Keratinocyte (primary cell): ENCODE measurements around the gene TPRN. TPM values are rescaled to one million over a fixed set of nuclear protein-coding genes. Genes with fewer than 3 reads are reported as not detected.

Experiments used
- DNase-seq: peaks from one replicate; pipeline ENCODE4 v3.0.0-alpha.2; 2011; ENCODE audit warnings: low read depth, missing footprints, low spot score
- FAIRE-seq: peaks from 2 replicates; lab custom pipeline; 2011; peaks lifted over from hg19 to GRCh38; lab: Jason Lieb, UNC
- H2AFZ ChIP-seq: 2 replicates; pipeline ENCODE4 v1.6.0; 2012; ENCODE audit warnings: low read length, control low read depth, inconsistent platforms; ENCODE audit not compliant: control insufficient read depth
- H3K27ac ChIP-seq: 2 replicates; pipeline ENCODE4 v1.5.1; 2011; ENCODE audit warnings: low read length; ENCODE audit not compliant: control insufficient read depth, insufficient read depth
- H3K27me3 ChIP-seq: 3 replicates; pipeline ENCODE4 v1.6.0; 2011; ENCODE audit warnings: low read length; ENCODE audit not compliant: control insufficient read depth, insufficient read depth; ENCODE audit errors: extremely low read depth
- H3K36me3 ChIP-seq, 2 experiments: 2 replicates in 1 of 2; 3 replicates in 1 of 2; pipeline ENCODE4 v1.5.1; 2011; ENCODE audit warnings: low read length in 2 of 2, mild to moderate bottlenecking in 1 of 2; ENCODE audit not compliant: control insufficient read depth in 2 of 2, insufficient read depth in 2 of 2; ENCODE audit errors: extremely low read depth in 1 of 2
- H3K4me1 ChIP-seq: 3 replicates; pipeline ENCODE4 v1.5.1; 2011; ENCODE audit warnings: low read length; ENCODE audit not compliant: control insufficient read depth, insufficient read depth; ENCODE audit errors: extremely low read depth
- H3K4me2 ChIP-seq: 3 replicates; pipeline ENCODE4 v1.6.0; 2011; ENCODE audit warnings: low read depth, low read length; ENCODE audit not compliant: control insufficient read depth, insufficient read depth; ENCODE audit errors: extremely low read depth
- H3K4me3 ChIP-seq, 3 experiments: fragments of 200-600 bp in 1 of 3; sonication (generic) in 1 of 3; 2 replicates in 2 of 3; 3 replicates in 1 of 3; pipeline ENCODE4 v1.5.1; 2011 to 2016; ENCODE audit warnings: low read length in 3 of 3, mild to moderate bottlenecking in 3 of 3, control low read depth in 2 of 3, inconsistent platforms in 1 of 3, low read depth in 1 of 3, mixed read lengths in 1 of 3, mixed run types in 1 of 3, moderate library complexity in 1 of 3; ENCODE audit not compliant: control insufficient read depth in 2 of 3, insufficient read depth in 2 of 3; ENCODE audit errors: extremely low read depth in 1 of 3
- H3K79me2 ChIP-seq: 2 replicates; pipeline ENCODE4 v1.6.0; 2012; ENCODE audit warnings: low read length; ENCODE audit not compliant: control insufficient read depth, insufficient read depth
- H3K9ac ChIP-seq: 3 replicates; pipeline ENCODE4 v1.6.0; 2011; ENCODE audit warnings: low read length; ENCODE audit not compliant: control insufficient read depth, insufficient read depth; ENCODE audit errors: extremely low read depth
- H3K9me1 ChIP-seq: 3 replicates; pipeline ENCODE4 v1.6.0; 2011; ENCODE audit warnings: low read length; ENCODE audit not compliant: control insufficient read depth, insufficient read depth; ENCODE audit errors: extremely low read depth
- H3K9me3 ChIP-seq: 2 replicates; pipeline ENCODE4 v1.5.1; 2012; ENCODE audit warnings: low read depth, low read length; ENCODE audit not compliant: control insufficient read depth
- H4K20me1 ChIP-seq: 3 replicates; pipeline ENCODE4 v1.6.0; 2011; ENCODE audit warnings: low read length; ENCODE audit not compliant: control insufficient read depth, insufficient read depth; ENCODE audit errors: extremely low read depth
- CTCF ChIP-seq, 3 experiments: IDR thresholded peaks in 1 of 3; conservative IDR thresholded peaks in 1 of 3; optimal IDR thresholded peaks in 1 of 3; 2 replicates in 2 of 3; 3 replicates in 1 of 3; pipeline versions ENCODE3 to v1.5.1; 2011; ENCODE audit warnings: low read length in 3 of 3, mild to moderate bottlenecking in 3 of 3, moderate library complexity in 2 of 3, control low read depth in 1 of 3, inconsistent platforms in 1 of 3; ENCODE audit not compliant: insufficient read depth in 2 of 3; ENCODE audit errors: extremely low read depth in 1 of 3
- EZH2 ChIP-seq: IDR thresholded peaks from one replicate; pipeline ENCODE4 v1.6.1; 2012; ENCODE audit warnings: inconsistent platforms, mild to moderate bottlenecking, low read length, moderate library complexity
- dilution Hi-C: fragments of 300-500 bp; cut with MboI; formaldehyde crosslinking; loops from one replicate; pipeline ENCODE4 v1.7.0; 2020; ENCODE audit warnings: low sequenced_read_pairs; ENCODE audit not compliant: extremely low pct_ligation_motif_present
- polyA plus RNA-seq, 5 experiments: library from polyadenylated mRNA; depleted of rRNA in 3 of 5; stranded (reverse) in 3 of 5; stranded (forward) in 1 of 5; unstranded in 1 of 5; fragments of >200 nt; gene quantifications; 1 replicate in 1 of 5; 2 replicates in 3 of 5; 3 replicates in 1 of 5; pipeline versions ENCODE4 v1.2.1 to v1.2.3, GENCODE V29; 2011 to 2012; ENCODE audit warnings: missing spikeins in 2 of 5, low read depth in 1 of 5, low replicate concordance in 1 of 5

Gene TPRN
- polyA plus RNA-seq, 1 donor (not counting 4 experiments of a cell fraction or from before 2014, with no cell fraction given) = 1.1 TPM

- Histone ChIP-seq H3K4me1 (peaks cover 4% of the 10 kb centered on the region), H3K27ac (no peak overlapping the region), H3K4me2 (no peak overlapping the region), H3K9me1 (no peaks in the 10 kb centered on the region), H4K20me1 (no peaks in the 10 kb centered on the region), H3K27me3 (peaks cover 67% of the 10 kb centered on the region), H3K79me2 (no peaks in the 10 kb centered on the region), H2AFZ (no peak overlapping the region), H3K36me3 (no peaks in the 10 kb centered on the region), H3K4me3 (no peak overlapping the region), H3K9ac (no peak overlapping the region), H3K9me3 (no peaks in the 10 kb centered on the region)
- FAIRE-seq = no peak
- no peak for DNase-seq
- dilution Hi-C loops = no loop called here
- TF ChIP-seq EZH2 (no peak), CTCF (optimal IDR thresholded peaks at IDR 0.05 in 1 of 3, IDR thresholded peaks at IDR 0.05 in 1 of 3, conservative IDR thresholded peaks at IDR 0.05 in 1 of 3; ENCODE audit: extremely low read depth in 1 of 3, insufficient read depth in 2 of 3, low read length in 3 of 3) (no peak)
Observed at GRCh38 chr9:137159105-137160053, 41.2 kb downstream of the TPRN start.

GRCh38 chr9:137158625-137159024 lies 41.9 kb downstream of the TPRN start:
- H3K4me2 ChIP-seq = no peak overlapping the region
- H3K4me3 ChIP-seq = no peak overlapping the region
- H3K27ac ChIP-seq = no peak overlapping the region
- H3K4me1 ChIP-seq = peaks cover 4% of the 10 kb centered on the region
- no peaks in the 10 kb centered on the region for H3K9me1 ChIP-seq
- FAIRE-seq (no peak), DNase-seq (no peak)
- no peak for TF ChIP-seq EZH2
- no peak for TF ChIP-seq CTCF (optimal IDR thresholded peaks at IDR 0.05 in 1 of 3, IDR thresholded peaks at IDR 0.05 in 1 of 3, conservative IDR thresholded peaks at IDR 0.05 in 1 of 3; ENCODE audit: extremely low read depth in 1 of 3, insufficient read depth in 2 of 3, low read length in 3 of 3)
- no peaks in the 10 kb centered on the region for H3K9me3 ChIP-seq
- peaks cover 61% of the 10 kb centered on the region for H3K27me3 ChIP-seq
- dilution Hi-C loops = no loop called here
- no peak overlapping the region for H2AFZ ChIP-seq
- no peaks in the 10 kb centered on the region for H4K20me1 ChIP-seq
- no peak overlapping the region for H3K9ac ChIP-seq
- H3K79me2 ChIP-seq = no peaks in the 10 kb centered on the region
- H3K36me3 ChIP-seq = no peaks in the 10 kb centered on the region
